ENCODE results near the gene PPP2CA.

DNA sequence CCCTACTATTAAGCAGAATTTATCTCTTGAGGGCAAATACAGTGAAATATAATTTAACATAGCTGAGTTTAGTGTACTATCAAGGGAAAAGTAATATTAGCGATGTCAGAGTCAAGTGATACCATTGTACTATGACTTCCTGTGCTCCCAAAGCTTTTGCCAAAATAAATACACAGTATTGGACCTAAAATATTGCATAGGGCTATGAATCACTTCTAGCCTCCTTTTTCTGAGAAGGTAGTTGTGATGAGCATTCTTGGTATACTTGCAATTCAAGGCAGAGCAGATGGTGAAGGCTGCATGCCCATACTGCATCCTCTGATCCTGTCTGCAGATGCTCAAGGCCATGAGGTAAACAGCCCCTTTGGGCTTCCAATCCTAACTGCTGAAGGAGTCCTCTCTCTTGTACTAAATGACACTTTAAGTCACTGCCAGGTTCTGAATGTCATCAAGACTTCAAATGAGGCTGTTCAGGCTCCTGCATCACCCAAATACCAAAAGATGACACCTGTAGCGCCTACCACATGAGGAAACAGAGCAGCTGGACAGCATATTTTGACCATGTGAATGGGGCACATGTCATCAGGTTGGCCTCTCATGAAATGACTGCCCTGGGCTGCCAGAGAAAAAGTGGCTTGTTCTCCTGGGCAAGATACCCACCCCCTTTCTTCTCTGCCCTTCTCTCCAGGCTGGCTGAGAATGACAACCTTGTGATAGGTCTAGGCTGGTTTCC lies 29.7 kb upstream of the PPP2CA start:
- no peak for TF ChIP-seq EZH2 (IDR thresholded peaks at IDR 0.05; ENCODE audit: borderline replicate concordance)
- TF ChIP-seq CTCF (IDR thresholded peaks at IDR 0.05; ENCODE audit: poor library complexity) = no peak

Data from hepatocyte (in vitro differentiated cells).